HG03025 (cell line): ENCODE data around the gene GADD45G.

Experiments
- ATAC-seq: cut with Tn5 transposase; IDR thresholded peaks from one replicate; pipeline ENCODE4 v1.9.1; 2021; ENCODE audit warnings: mild to moderate bottlenecking, moderate library complexity; ENCODE audit not compliant: unreplicated experiment, low FRiP score

Gene GADD45G

DNA sequence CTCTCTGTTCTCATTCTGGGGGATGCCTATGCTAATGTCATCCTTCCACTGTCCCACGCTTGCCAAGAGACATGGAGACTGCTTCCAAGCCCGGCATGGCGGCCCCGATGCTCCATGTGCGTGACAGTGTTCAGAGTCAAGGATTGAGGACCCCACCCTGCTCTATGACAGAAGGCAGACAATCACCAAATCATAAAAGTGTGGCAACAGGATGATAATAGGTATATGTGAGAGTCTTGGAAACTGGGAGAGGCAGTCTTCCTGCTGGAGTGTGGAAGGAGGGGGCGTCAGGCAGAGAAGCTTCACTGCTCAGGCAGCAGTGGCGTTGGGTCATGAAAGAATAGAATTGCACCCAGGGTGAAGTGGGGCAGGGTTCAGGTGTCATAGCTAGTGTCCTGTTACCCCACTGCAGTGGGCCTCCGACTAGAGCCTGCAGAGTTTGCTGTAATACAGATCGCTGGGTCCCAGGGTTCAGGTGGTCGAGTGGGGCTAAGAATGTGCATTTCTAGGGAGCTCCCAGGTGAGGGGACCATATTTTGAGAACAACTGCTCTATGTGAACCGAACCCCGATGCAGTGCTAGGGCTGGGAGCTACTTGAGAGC, 12.5 kb upstream of the GADD45G start:
- no peak for ATAC-seq

DNA sequence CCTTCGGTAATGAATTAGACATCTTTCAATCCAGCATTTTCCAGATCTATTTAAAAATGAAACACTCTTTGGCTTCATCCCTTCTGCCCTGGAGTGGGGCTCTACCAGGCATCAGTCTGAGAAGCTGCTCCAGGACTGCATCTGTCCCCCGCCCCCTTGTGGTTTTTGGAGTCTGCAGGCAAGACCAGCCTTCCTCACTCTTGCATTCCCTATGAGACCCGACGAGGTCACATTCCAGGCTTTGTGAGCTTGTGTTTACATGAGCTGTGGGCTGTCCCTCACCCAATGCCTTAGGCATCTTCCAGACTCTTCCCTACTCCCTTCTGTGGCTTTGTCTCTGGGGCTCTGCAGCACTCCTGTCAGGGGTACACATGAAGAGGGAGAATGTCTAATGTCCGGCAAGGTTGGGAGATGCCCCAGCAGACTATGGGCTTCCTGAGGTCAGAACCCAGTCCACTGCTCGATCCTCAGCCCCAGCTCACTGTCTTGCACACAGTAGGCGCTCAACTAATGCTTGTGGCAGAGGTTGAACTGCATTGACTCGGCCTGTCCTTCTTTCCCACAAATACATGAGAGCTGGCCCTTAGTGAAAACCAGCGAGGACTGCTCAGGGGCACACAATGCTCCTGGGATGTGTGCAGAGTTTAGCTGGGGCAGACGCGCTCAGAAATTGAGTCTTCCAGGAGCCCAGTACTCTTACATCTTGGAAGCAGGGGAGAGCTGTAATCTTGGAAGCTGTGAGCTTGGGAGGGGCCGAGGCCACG, 11.7 kb upstream of the GADD45G start:
- no peak for ATAC-seq

DNA sequence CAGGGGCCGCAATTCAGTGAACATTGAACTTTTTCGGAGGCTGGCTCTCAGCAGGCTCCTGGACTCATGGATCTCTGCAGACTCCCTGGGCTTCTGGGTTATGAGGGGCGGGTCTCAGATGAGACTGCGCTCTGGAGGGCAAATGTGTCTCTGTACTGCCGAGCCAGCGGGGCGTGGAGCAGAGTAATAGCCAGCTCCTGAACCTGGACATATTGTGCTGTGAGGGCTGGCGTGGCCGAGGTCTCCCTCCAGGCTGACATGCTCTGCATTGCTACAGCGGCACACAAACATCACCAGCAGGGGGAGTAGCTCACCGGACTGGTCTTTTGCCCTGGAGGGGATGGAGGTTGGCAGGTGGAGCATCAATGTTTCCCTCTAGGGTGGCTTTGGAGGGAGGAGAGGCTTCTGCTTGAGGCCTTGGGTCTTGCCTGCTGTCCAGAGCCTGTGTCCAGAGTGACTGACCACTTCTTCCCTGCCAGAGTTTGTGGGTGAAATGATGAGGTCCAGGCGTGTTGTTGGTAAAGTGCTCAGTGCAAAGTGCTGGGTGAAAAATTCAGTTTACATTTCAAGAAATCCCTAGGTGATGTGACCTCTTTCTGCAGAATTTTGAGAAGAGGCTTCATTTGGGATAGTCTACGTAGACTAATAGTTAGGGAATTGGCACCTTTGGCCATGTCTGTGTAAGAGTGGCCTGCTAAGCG, 10.9 kb upstream of the GADD45G start:
- no peak for ATAC-seq

DNA sequence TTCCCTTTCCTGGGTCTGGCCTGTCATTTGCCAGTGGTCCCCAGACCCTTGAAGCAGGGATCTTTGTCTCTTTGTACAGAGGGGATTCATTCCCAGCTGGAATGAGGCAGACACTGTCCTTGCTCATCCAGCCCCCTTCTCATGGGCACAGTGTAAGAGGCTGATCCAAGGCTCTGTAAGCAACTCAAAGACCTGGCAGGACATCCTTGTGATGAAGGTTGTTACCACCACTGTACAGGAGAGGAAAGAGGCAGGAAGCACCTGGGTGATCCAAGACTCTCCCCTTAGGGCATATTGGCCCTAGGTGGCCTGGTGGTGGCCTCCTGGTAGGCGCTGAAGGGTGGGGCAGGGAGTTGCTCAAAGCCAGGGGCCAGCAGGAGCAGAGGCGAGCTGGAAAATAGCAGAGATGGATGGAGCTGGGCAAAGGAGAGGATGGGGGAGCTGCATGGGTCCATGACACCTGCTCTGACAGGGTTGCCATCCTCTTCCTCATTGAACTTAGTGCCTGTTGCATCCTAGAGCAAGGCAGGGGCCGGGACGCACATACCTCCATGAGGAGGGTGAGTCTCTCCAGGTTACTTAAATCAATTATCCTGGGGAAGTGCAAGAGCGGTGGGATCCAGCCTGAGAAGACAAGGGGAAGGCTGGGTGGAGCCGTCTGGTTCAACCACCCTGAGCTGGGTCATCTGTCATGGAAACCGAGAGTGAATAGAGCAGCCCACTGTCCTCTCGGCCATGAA, 9.8 kb upstream of the GADD45G start:
- ATAC-seq = no peak

DNA sequence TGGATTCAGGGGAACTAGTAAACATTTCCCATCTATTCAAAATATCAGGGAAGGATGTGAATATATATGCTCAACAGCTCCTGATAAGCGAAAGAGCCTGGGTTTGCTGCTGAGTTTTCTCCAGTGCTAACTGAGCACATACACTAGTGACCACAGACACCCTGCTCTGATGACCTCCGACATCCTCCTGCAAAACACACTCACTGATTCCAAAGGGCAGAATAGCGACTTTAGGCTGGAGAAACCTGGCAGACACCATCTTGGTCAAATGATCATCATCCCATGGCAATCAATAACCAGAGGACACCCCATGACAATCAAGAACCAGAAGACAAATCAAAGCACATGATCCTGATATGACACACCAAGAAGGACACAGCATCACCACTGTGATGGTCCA, 9.2 kb upstream of the GADD45G start:
- no peak for ATAC-seq

DNA sequence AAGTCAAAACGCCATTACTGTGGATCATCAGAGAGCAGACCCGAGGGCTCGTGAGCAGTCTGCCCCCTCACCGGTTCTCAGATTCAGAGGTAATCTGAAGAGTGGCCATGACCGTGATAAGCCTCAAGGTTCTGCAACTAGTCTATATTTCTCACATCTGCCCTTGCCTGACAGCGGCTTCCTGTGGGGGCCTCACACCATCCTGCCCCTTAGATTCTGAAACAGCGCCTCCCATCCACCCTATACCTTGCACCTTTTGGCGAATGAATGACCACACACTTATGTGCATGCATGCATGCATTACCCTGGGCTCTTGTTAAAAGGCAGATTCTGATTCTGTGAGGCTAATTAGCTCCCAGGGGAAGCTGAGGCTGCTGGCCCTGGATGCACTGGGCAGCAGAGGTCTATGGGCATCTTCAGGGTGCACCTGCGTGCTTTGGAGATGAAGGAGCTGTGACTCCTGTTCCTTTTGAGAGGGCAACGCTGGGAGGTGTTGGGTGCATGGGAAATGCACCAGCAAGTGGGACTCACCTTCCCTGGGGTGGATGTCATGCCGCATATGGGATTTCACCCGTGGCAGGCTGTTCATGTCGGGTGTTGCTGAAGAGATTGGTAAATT, 7.8 kb upstream of the GADD45G start:
- no peak for ATAC-seq

DNA sequence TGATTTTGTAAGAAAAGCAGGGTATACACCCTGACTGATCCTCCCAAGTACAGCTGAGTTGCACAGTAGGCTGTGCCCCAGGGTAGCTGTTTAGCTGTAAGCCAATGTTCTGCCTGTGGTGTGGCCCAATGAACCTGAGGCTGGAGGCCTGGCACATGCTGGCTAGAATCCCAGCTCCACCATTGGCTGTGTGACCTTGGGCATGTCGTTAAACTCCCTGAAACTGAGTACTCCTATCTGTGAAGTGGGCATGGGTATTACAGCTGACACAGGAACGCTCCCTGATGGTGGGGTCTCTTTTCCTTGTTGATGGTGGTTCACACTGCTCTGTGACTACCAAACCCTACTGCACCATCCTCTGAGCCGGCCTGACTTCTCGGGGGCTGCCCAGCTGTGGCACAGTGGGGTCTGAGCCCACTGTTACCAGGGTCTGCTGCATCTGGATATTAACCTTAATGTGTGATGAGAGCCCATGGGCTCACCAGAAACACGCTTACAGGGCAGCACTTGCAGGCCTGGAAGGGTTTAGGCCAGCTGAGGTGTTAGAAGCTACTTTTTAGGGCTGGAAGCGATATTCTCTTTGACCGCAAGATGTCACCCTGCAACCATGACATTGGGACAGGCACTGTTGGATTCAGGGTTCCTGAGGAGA, 7.0 kb upstream of the GADD45G start:
- no peak for ATAC-seq

DNA sequence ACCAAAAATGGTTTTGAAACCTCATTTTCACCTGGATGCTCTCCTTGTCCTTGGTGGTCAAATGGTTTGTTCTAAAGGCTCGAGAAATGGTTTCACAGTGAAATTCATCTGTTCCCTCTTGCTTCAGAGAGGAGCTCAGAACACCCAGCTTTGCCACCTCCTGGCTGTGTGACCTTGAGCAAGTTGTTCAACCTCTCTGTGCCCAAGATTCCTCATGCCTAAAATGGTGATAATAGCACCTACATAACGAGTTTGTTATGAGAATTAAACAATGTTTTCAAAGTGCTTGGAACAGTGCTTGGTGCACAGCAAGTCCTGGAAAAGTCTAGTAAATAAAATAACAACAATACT, 6.5 kb upstream of the GADD45G start:
- ATAC-seq = no peak

DNA sequence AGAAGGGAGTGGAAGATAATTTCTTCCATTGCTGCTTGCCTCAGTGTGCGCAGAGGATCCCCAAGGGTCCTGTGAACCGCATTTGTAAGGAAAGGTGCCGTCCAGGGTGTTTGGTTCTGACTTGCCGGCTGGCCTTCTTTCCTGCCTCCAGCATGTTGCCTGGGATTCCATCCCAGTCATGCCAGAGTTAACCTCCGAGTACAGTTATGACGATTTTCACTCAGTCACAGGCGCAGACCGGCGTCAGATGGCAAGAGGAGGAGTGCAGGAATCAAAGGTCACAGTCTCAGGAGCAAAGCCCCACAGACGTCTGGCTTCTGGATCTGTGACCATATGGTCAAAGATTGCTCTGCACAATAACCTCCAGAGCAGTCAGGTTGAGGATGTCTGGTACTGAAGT, 5.9 kb upstream of the GADD45G start:
- no peak for ATAC-seq

DNA sequence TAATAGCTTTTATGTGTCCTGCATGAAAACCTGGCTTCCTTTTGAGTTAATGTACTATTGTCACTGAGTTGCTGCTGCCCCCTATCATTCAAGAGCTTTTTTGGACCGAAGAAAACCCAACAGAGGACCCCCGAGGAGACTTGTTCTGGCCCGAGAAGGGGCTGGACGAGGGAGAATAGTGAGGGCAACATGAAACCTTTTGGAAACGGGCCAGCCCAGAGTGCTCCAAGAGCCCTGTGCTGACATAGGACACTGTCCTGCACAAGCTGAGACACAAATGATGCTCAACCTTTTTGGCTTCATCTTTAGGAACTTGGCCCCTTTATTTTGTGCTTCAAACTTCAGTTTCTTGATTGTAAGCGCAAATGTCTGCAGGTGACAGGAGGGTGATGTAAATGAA, 4.0 kb upstream of the GADD45G start:
- no peak for ATAC-seq

DNA sequence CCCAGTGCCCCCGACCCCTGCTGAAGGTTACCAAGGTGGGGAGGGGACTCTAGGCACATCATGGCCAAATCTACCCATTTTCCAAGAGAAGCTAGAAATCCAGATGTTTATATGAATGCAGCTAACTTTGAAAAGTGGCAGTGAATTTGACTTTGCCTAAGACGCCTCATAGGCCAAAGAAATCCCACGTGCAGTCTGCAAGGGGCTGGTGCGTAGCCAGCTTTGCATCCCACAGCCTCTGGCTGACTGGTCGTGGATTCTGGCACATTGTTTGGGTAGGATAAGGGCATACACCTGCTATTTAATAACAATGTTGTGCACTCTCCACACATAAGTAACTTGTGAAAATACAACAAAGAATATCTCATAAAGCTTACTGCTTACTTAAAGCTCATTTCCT, 3.5 kb upstream of the GADD45G start:
- no peak for ATAC-seq

DNA sequence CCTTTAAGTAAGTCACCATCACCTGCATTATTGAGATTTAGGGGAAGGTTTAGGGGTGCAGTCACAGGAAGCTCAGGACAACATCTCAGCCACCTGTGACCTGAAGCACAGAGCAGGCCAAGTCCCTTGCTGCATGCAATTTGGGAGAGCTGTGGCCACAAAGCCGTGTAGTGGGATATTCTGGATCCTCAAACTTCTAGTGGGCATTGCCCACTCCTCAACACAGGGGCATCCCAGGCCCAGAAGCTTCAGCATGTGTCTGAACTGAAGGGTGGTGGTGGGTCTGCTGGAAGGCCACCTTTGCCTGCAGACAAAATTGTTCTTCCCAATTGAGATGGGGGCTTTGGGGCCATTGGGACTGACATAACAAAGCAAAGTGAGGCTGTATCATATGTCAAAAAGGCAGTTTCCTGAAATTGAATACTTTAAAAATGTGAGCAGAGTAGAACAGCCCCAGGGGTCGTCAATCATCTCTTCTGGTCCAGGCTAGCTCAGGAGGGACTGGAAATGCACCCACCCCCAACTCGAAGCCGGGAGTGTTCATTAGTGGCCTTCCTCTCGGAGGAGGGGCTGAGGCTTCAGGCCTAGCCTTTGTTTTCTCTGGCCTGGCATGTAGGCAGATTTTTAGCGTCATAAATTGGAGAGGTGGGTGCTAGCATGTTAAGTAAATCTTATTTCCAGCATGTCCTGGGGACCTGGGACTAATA, 2.8 kb upstream of the GADD45G start:
- no peak for ATAC-seq

DNA sequence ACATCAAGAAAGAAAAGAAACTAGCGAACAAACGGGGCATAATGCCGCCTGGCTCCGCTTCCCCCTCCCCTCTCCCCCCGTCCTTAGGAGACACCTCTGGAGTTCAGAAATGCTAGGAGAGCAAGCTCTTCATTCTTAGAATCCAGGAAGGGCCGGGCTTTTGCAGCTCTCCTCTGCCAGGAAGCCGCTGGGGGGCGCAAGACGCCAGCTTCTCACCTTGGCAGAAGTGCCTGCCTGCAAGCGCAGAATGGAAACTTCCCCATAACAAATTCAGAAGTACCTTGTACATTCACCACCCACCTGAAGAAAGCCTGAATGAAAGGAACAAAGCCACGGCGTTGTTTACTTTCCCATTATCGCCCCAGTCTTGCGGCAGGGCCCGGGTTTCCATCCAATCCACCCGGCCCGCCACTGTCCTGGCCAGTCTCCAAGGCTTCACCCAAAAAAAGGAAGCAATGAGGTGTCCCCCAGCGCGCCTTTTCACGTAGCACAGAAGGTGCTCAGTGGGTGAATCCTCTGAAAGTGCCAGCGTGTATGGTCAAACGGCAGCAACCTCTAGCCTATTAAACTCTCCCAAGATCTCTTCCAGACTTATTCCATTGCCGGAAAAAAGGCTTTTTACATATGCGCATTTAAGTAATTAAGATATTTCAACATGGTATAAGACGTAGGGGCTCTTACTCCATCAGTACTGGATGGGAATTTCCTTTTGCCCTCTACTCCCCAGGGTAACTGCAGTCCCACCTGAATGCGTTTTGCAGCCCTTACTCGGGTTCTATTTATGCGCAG, 1.6 kb upstream of the GADD45G start:
- ATAC-seq = no peak

DNA sequence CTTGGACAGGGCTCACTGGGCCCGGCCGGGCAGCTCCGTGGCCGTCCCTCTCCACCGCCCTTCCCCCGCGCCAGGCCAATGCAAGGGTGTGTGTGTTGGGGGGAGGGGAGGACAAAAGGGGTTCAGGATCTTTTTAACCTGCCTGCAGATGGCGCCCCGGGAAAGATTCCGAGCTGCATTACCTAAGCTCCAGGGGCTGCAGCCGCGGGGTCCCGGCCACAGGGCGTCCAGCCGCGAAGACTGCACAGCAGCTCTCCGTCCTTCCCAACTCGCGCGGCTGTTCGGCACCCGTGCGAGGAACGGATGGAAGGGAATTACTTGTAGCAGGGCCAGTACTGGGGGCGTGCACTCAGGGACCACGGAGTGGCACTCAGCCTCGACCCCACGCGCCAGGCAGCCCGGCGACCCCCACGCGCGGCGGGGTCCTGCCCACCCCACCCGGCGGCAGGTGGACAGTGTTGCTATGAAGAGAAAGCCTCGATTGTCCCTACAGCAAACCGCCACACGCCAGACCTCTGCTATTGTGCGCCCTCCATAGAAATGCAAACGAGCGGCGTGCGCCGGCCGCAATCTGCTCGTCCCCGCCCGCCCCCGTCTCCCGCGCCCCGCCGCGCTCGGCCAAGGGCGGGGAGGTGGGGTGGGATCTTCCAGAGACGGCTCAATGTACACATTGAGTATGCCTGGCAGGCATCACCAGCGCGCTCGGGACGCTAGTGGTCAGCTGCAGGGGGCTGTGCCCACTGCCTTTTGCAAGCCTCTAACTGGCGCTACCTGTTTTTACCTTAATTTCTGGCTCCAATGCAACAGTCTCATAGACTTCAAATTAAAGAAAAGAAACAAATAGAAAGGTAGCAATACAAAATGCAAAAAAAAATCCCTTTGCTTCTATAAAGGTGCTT, 796 bp upstream of the GADD45G start:
- no peak for ATAC-seq

DNA sequence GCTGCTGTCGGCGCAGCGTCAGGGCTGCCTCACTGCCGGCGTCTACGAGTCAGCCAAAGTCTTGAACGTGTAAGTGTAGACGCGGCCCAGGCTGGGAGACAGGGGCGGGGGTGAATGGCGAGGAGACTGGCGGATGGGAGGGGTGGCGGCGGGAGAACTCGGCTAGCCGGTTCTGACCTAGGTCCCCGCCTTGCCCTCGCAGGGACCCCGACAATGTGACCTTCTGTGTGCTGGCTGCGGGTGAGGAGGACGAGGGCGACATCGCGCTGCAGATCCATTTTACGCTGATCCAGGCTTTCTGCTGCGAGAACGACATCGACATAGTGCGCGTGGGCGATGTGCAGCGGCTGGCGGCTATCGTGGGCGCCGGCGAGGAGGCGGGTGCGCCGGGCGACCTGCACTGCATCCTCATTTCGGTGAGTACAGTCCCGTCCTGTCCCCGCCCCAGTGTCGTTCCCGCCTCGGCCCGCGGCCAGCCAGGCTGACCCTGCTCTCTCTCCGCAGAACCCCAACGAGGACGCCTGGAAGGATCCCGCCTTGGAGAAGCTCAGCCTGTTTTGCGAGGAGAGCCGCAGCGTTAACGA, 745 bp downstream of the GADD45G start:
- ATAC-seq = no peak

DNA sequence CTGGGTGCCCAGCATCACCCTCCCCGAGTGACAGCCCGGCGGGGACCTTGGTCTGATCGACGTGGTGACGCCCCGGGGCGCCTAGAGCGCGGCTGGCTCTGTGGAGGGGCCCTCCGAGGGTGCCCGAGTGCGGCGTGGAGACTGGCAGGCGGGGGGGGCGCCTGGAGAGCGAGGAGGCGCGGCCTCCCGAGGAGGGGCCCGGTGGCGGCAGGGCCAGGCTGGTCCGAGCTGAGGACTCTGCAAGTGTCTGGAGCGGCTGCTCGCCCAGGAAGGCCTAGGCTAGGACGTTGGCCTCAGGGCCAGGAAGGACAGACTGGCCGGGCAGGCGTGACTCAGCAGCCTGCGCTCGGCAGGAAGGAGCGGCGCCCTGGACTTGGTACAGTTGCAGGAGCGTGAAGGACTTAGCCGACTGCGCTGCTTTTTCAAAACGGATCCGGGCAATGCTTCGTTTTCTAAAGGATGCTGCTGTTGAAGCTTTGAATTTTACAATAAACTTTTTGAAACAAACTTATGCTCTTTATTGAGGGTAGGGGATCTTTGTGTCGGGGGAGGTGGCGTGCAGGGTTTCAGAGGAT, 1.3 kb downstream of the GADD45G start:
- no peak for ATAC-seq

DNA sequence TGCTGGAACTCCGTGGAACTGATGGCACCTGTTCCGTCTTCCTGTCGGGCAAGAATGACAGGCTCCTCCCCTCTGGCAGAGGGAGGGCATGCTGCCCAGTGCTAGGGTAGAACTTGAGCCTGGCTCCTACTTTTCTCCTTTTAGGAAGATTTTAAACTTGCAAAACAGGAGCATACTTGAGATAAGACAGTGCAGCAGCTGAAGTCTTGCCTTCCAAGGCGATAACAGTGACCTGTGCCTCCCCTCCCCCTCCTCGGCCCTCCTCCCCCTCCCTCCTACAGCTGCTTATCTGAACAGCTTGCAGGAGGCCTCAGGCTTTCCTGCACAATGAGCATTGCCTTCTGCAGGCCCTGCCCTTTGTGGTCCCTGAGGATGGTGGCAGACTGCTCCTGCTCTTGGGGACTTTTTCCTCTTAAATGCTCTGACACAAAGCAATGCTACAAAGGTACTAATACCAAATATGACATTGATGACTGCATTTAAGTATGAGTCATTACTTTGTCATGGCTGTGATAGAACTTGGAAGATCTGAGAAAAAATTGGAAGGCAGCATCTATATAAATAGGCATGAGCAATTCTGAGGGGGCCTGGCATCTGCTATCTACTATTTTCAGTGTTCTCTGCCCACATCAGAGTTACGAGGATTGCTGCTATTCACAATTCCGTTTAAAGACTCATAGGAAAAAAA, 2.0 kb downstream of the GADD45G start:
- no peak for ATAC-seq
